ENCODE results near the gene B4GALT5.
"Not testable (repeated sequence)": the region's sequence is repeated elsewhere in the genome, so short reads cannot be mapped to it uniquely, and the experiment has no call there.

B4GALT5 gene

GRCh38 chr20:49737260-49737659 is 23.6 kb upstream of the B4GALT5 start:
- TF ChIP-seq CTCF (IDR thresholded peaks at IDR 0.05; ENCODE audit: low read length, missing control alignments): no peak
- no peak overlapping the region for H3K4me3 ChIP-seq (replicated peaks; ENCODE audit: low read depth, low read length)
- no peak for DNase-seq (ENCODE audit: low read depth)

- no peak for TF ChIP-seq CTCF (IDR thresholded peaks at IDR 0.05; ENCODE audit: low read length, missing control alignments)
- DNase-seq (ENCODE audit: low read depth): peak; percentile 62
- no peak overlapping the region for H3K4me3 ChIP-seq (replicated peaks; ENCODE audit: low read depth, low read length)
Observed at GRCh38 chr20:49729780-49730179, 16.1 kb upstream of the B4GALT5 start.

- TF ChIP-seq CTCF (IDR thresholded peaks at IDR 0.05; ENCODE audit: low read length, missing control alignments): no peak
- no peak overlapping the region for H3K4me3 ChIP-seq (replicated peaks; ENCODE audit: low read depth, low read length)
- DNase-seq (ENCODE audit: low read depth): no peak
Observed at GRCh38 chr20:49727894-49728885, 14.5 kb upstream of the B4GALT5 start.

- H3K4me3 ChIP-seq (replicated peaks; ENCODE audit: low read depth, low read length): no peak overlapping the region
- peak; percentile 31 for DNase-seq (ENCODE audit: low read depth)
- no peak for TF ChIP-seq CTCF (IDR thresholded peaks at IDR 0.05; ENCODE audit: low read length, missing control alignments)
Observed at GRCh38 chr20:49727478-49727877, 13.8 kb upstream of the B4GALT5 start.

GRCh38 chr20:49725694-49726093 is 12.0 kb upstream of the B4GALT5 start:
- TF ChIP-seq CTCF (IDR thresholded peaks at IDR 0.05; ENCODE audit: low read length, missing control alignments): no peak
- H3K4me3 ChIP-seq (replicated peaks; ENCODE audit: low read depth, low read length): no peak overlapping the region
- no peak for DNase-seq (ENCODE audit: low read depth)

GRCh38 chr20:49725224-49725606 is 11.5 kb upstream of the B4GALT5 start:
- not testable (repeated sequence) for DNase-seq (ENCODE audit: low read depth); H3K4me3 ChIP-seq (replicated peaks; ENCODE audit: low read depth, low read length)

GRCh38 chr20:49724408-49725223 is 10.9 kb upstream of the B4GALT5 start:
- no peak overlapping the region for H3K4me3 ChIP-seq (replicated peaks; ENCODE audit: low read depth, low read length)
- DNase-seq (ENCODE audit: low read depth): peak; percentile 80
- no peak for TF ChIP-seq CTCF (IDR thresholded peaks at IDR 0.05; ENCODE audit: low read length, missing control alignments)

GRCh38 chr20:49723758-49724157 is 10.1 kb upstream of the B4GALT5 start:
- H3K4me3 ChIP-seq (replicated peaks; ENCODE audit: low read depth, low read length); DNase-seq (ENCODE audit: low read depth): not testable (repeated sequence)

- DNase-seq (ENCODE audit: low read depth); H3K4me3 ChIP-seq (replicated peaks; ENCODE audit: low read depth, low read length): not testable (repeated sequence)
Observed at GRCh38 chr20:49721326-49721725, 7.6 kb upstream of the B4GALT5 start.
